Colon (tissue), 2 donors: Measurements from ENCODE around the gene COX4I2.
"Not testable (repeated sequence)": the region's sequence is repeated elsewhere in the genome, so short reads cannot be mapped to it uniquely, and the experiment has no call there.

ENCODE experiments used
- FAIRE-seq: peaks from 2 replicates; lab custom pipeline; 2012; peaks lifted over from hg19 to GRCh38; lab: Jason Lieb, UNC
- donor health status: control.
- donor health status: control.

The COX4I2 gene

DNA sequence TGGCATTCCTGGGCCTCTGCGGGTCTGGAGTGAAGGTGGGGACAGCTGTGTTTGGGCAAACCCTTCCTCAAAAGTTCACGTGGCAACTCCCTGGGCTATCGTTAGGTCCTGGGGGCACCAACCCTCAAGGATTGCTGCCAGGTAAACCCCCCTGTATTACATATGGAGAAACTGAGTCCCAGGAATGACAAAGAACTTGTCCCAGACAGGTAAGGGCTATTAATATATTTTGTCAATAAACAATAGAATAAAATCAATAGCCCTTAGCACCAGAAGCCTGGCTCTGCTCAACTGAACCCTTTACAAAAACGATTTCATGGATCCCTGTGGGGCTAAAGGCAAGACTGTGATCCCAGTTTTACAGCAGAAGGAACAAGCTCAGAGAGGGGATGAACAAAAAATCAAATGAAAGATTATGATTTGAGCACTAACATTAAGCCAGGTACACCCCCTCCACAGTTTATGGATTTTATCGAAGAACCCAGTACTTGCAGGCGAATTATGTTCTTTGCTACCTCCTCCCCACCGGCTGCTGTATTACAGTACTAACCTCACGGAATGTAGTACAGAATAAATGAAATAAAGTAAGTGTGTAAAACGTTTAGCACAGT is 30.0 kb upstream of the COX4I2 start:
- no peak for FAIRE-seq

DNA sequence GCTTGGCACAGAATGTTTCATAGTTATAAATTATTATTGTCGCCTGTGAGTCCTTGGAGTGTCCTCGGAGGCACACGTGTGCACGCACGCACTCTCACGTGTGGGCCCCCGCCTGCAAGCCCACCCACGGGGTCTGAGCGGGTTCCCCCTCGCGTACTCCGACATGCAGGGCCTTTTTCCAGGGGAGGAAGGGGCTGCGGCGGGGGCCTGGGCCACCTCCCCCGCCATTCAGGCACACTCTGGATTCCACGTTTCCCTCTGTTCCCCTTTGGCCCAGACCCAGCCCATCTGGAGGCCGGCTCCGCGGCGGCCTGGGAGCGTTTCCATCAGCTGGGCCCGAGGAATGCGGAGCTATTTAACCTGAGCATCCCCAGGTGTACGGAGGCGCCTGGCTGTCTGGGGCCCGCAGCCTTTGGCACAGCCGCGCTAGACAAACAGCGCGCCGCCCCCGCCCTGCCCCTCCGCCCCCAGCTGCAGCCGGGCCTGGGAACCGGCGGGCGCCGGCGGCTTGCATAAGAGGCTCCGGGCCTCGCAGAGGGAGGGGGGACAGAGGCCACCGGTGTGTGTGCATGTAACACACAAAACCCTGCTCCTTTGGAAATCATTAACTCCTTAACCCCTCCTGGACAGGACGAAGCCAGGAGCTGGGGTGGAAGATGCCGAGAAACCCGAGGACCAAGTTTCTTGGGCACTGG is 29.3 kb upstream of the COX4I2 start:
- FAIRE-seq = no peak

DNA sequence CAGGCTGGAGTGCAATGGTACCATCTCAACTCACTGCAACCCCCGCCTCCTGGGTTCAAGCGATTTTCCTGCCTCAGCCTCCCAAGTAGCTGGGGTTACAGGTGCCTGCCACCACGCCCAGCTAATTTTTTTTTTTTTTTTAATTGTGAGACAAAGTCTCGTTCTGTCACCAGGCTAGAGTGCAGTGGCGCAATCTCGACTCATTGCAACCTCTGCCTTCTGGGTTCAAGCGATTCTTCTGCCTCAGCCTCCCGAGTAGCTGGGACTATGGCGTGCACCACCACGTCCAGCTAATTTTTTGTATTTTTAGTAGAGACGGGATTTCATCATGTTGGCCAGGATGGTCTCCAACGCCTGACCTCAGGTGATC is 25.5 kb upstream of the COX4I2 start:
- FAIRE-seq = not testable (repeated sequence)

DNA sequence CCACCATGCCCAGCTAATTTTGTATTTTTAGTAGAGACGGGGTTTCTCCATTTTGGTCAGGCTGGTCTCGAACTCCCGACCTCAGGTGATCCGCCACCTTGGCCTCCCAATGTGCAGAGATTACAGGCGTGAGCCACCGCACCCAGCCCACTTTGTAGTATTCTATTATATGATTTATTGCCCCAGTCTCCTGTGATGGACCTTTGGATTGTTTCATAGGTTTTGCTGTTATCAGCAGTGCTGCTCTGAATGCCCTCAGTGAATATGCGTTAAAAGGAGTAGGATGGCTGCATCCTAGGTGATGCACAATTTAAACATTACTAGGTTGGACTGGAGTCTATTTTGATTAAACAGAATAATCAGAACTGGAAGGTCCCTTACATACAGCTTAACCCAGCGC is 22.3 kb upstream of the COX4I2 start:
- FAIRE-seq = no peak

DNA sequence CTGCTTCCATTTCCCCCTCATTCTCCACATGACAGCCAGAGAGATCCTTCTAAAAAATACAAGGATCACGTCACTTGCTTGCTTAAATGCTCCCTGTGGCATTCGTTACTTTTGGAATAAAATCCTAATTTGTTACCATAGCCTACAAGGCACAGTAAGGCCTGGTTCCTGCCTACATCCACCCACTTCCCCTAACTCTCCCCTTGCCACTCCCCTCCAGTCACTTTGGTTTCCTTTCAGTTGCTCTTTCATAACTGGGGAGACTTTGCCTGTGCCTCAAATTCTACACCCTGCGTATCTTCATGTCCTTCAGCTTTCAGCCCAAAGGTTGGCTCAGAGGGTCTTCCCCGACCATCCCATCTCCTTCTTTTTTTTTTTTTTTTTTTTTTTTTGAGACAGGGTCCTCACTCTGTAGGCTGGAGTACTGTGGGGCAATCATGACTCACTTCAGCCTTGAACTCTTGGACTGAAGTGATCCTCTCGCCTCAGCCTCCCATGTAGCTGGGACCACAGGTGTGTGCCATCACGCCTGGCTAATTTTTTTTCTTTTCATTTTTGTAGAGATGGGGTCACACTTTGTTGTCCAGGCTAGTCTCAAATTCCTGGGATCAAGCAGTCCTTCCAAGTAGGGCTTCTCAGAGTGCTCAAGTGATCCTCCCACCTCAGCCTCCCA is 20.1 kb upstream of the COX4I2 start:
- no peak for FAIRE-seq

DNA sequence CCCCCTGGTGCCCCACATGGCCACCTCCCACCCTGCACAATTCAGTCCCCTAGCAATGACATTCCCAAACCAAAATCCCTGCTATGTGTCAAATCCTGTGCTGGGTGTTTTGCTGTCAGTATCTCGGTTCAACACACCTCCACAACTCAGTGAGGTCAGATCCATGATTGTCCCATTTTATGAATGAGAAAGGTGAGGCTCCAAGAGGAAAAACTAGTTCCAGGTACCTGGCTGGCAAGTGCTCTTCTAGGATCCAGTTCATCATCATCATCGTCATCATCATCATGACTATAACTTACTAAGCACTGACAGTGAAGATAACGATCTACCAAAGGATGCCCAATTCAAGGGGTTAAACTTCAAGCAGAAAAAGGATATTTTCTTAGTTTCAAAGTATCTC is 17.5 kb upstream of the COX4I2 start:
- no peak for FAIRE-seq

DNA sequence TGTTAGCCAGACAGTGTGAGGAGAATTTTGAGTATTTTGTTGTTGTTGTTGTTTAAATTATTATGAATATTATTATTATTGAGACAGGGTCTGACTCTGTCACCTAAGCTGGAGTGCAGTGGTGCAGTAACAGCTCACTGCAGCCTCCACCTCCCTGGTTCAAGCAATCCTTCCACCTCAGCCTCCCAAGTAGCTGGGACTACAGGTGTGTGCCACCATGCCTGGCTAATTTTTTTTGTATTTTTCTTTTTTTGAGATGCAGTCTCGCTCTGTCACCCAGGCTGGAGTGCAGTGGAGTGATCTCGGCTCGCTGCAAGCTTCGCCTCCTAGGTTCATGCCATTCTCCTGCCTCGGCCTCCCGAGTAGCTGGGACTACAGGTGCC is 14.6 kb upstream of the COX4I2 start:
- not testable (repeated sequence) for FAIRE-seq

DNA sequence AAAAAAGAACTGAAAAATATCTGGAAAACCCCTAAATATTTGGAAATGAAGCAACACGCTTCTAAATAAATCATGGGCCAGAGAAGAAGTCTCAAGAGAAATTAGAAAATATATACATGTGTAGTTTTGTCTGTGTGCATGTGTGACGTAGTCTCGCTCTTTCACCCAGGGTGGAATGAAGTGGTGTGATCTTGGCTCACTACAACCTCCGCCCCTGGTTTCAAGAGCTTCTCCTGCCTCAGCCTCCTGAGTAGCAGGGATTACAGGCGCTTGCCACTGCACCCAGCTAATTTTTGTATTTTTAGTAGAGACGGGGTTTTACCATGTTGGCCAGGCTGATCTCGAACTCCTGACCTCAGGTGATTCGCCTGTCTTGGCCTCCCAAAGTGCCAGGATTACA is 11.2 kb upstream of the COX4I2 start:
- FAIRE-seq = not testable (repeated sequence)

DNA sequence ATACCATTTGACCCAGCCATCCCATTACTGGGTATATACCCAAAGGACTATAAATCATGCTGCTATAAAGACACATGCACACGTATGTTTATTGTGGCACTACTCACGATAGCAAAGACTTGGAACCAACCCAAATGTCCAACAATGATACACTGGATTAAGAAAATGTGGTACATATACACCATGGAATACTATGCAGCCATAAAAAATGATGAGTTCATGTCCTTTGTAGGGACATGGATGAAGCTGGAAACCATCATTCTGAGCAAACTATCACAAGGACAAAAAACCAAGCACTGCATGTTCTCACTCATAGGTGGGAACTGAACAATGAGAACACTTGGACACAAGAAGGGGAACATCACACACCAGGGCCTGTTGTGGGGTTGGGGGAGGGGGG is 9.7 kb upstream of the COX4I2 start:
- not testable (repeated sequence) for FAIRE-seq

DNA sequence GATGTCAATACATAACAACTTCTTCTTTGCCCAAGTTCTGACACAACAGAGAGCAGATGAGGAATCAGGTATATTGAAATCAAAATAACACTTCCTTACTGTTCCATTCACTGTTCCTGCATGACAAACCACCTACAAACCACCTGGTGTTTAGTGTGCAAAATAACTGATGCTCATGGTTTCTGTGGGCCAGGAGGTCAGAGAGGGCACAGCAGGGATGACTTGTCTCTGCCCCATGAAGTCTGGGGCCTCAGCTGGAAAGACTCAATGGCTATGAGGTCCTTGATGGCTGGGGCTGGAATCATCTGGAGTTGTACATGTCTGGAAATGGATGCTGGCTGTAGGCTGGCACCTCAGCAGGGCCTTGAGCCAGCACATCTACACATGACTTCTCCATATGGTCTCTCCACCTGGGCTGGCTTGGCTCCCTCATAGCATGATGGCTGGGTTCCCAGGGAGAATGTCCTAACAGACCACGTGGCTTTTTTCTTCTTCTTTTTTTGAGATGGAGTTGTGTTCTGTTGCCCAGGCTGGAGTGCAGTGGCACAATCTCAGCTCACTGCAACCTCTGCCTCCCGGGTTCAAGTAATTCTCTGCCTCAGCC is 7.4 kb upstream of the COX4I2 start:
- FAIRE-seq = no peak

DNA sequence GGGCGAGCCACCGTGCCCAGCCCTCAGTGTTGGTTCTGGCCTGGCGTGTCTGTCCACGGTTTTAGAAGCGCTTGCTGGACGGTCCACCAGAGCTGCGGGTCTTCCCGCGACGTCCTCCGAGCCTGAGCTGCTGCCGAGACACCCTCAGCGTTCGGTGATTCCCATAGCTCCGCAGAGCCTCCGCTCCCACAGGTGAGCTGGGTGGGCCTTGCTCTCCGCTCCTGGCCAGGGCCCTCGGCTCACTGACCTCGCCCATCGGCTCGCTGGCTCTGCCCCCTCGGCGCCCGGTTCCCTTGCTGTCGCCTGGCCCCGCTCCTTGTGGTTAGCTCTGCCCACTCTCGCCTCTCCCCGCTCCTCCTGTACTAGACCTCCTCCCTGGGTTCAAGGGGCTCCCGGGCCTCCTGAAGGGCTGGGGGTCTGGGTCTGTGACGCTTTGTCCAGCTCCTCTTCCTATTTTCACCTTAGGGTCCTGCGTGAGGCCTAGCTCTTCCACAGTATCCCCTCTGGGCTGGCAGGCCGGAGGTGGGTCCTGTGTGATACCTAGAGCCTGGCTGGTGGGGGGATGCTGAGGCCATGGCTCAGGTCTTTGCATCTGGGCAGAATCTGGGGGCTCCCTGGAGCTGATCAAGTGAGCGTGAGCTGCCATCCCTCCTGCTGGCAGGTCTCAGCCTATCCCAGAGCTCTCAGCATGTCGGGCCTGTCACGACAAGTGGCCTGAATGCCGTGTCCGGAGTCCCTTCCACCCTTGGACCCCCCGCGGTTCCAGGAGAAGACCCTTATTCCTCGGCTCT is 5.0 kb upstream of the COX4I2 start:
- FAIRE-seq = no peak

DNA sequence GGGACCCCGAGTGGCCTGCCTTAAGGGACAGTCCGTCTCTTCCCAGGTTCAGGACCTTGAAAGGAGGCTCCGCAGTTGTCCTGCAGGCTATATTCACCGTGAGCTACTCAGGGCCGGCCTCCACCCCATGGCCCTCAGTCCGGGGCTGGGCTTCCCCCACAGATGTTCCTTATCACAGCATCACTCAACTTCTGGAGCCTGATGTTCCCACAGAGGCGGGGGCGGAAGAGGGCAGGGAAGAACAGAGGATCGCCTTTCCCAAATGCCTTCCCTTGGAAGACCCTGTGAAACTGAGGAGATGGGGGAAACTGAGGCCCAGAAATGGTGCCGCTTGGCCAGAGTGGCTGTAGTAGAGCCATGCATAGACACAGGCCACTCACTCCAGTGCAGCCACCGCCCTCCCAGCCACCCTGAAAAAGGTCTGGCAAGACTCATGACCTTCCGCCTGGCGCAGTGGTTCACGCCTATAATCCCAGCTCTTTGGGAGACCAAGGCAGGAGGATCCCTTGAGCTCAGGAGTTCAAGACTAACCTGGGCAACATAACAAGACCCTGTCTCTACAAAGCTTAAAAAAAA is 4.3 kb upstream of the COX4I2 start:
- no peak for FAIRE-seq

DNA sequence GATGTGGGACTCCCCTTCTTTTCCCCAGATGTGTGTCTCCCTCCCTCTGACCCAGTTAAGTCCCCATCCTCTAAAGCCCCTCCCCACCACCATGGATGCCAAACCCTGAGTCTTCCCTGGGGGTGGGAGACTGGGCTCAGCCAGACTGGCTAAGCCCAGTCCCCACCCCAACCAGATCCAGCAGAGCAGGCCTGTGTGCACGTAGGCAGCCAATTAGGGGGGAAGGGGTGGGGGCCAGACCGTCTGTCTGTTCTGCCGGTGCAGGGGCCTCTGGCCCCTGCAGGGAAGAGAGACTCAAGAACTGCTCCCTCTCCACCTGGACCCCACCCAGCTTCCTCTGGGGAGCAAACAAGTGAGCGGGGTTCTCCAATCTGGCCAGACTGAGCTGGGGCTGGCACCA is 605 bp downstream of the COX4I2 start:
- no peak for FAIRE-seq

DNA sequence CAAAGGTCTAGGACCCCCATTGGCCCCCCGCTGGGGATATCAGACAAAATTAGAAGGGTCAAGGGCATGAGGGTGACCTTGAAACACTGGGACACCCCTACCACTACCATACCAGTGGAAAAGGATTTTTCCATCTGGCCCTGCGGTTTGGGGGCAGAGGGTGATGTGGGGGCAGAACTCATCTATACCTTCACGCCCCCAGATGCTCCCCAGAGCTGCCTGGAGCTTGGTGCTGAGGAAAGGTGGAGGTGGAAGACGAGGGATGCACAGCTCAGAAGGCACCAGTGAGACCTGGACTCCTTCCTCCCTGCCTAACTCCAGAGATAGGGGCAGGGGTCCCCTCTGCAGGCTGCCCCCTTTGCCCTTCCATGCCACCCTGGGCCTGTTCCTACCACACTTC is 1.1 kb downstream of the COX4I2 start:
- no peak for FAIRE-seq

DNA sequence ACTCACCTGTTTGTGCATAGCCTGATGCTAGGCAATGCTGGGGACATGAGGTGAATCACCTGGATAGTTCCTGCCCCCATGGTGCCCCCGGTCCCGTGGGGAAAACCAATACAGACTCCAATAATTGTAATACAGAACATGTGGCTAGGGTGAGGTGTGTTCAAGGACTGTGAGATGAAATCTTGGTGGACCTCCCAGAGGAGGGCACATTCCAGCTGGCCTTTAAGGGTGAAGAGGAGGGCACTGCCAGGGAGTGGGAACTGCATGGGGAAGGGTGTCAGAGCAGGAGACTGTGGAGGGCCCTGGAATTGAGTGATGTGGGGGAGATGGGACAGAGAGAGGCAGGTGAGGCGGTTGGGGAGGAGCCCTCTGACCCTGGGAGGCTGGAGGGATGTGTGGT is 2.5 kb downstream of the COX4I2 start:
- no peak for FAIRE-seq

DNA sequence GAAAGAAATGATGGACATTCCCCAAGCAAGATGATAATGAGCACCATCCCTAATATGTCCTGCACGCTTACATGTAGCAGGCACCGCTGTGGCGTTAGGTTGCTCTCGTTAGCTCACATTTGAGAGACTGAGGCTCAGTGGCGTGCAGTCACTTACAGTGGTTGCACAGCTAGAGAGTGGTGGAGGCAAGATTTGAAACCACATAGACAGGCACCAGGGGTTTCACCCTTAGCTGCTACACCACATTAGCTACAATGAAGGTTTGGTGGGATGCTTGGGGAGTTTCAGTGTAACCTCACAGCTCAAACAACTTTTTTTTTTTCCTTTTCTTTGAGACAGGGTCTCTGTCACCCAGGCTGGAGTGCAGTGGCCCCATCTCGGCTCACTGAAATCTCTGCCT is 3.7 kb downstream of the COX4I2 start:
- FAIRE-seq = no peak

DNA sequence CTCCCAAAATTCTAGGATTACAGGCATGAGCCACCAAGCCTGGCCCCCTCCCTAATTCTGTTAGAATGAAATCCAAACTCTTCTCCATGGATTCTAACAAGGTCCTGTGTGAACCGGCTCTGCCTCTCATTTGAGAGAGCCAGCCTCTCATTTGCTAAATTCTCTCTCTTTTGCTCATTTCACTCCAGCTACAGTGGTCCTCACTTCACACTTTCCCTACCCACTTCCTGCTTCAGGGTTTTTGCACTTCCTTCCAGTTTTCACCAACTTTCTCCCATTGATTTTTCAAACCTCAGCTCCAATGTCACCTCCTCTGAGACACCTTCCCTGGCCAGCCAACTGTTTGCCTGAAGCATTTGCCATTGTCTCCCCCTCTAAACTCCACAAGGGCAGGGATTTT is 5.1 kb downstream of the COX4I2 start:
- FAIRE-seq = no peak

DNA sequence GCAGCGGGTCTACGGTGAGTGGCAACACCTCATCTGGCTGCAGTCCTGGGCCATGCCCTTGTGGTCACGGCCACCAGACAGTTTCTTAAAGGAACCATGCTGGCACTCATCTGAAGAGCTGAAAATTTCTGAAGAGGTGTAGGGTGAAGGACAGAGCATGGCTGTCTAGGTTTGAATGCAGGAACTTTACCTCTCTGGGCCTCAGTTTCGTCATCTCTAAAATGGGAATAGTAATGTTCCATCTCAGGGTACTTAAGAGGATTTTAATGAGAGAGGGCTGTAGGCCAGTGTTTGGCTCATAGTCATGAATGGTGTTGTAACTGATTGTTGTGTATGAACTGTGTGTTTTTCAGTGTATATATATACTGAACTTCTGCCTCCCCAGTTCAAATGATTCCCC is 5.8 kb downstream of the COX4I2 start:
- FAIRE-seq = no peak

DNA sequence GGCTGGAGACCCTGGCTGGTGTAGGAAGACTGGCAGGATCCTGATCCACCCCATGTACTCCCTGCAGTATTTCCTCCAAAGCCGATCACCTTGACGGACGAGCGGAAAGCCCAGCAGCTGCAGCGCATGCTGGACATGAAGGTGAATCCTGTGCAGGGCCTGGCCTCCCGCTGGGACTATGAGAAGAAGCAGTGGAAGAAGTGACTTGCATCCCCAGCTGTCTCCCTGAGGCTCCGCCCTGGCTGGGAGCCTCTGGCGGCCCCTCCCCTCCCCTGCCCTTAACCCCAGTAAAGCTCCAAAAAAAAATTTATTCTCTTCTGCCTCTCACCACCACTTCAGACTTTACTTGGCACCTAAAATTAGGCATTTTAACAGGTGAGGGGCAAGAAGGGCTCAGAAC is 7.0 kb downstream of the COX4I2 start:
- FAIRE-seq = no peak

DNA sequence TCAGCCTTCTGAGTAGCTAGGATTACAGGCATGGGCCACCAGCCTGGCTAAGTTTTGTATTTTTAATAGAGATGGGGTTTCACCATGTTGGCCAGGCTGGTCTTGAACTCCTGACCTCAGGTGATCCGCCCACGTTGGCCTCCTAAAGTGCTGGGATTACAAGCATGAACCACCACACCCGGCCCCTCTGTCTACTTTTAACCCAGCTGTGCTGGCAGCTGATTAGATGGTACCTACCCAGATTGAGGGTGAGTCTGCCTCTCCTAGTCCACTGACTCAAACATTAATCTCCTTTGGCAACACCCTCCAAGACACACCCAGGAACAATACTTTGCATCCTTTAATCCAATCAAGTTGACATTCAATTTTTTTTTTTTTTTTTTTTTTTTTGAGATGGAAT is 10.4 kb downstream of the COX4I2 start:
- FAIRE-seq = not testable (repeated sequence)

DNA sequence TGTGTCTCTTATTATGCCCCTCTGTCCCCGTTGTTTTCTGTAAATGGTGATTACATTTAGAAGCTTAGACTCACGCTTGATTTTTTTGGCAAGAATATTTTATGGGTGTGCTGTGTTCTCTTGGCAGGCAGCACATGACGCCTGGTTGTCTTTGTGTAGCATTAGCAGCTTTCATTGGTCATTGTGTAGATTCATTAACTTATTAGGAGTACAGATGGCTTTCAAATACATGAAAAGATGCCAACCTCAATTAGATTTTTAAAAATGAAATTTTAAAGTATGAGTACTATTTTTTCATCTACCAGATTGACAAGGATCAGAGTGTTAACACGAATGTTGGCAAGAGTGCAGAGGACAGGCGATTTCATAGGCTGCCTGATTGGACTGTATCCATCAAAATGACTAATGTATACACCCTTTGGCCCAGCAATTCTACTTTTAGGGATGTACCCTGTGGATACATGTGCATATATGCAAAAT is 15.2 kb downstream of the COX4I2 start:
- no peak for FAIRE-seq

DNA sequence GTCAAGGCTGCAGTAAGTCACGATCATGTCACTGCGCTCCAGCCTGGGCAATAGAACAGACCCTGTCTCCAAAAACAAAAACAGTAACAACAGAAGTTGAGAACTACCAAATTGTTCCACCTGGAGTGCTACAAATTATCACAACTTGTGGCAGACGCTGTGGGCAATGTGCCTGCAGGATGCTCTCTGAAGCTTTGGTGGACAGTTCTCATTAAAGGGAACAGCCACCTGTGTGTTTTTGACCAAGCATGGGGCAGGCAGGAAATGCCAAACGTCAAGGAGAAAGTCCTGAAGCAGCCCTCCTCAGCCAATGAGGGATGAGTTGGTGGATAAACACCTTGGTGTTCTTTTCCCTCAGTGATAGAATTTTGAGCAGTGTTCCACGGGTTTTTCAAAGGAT is 15.8 kb downstream of the COX4I2 start:
- no peak for FAIRE-seq
